Stimulated activated CD4-positive, alpha-beta T cell treated with anti-CD3 and anti-CD28 coated beads, Interleukin-2, amount 100 ng/mL, for 24 hours (primary cell): ENCODE measurements around the gene ZKSCAN4.
A peak's percentile ranks its signal among the peaks of the same experiment; 100 is the strongest.

Source experiments
- DNase-seq, 2 donors: peaks; one replicate each; pipeline ENCODE4 v3.0.0-alpha.2; 2020

The ZKSCAN4 gene

GRCh38 chr6:28208111-28208659 lies 43.9 kb downstream of the ZKSCAN4 start:
- DNase-seq = peak in 1 of 2 donors; percentile 10

DNA sequence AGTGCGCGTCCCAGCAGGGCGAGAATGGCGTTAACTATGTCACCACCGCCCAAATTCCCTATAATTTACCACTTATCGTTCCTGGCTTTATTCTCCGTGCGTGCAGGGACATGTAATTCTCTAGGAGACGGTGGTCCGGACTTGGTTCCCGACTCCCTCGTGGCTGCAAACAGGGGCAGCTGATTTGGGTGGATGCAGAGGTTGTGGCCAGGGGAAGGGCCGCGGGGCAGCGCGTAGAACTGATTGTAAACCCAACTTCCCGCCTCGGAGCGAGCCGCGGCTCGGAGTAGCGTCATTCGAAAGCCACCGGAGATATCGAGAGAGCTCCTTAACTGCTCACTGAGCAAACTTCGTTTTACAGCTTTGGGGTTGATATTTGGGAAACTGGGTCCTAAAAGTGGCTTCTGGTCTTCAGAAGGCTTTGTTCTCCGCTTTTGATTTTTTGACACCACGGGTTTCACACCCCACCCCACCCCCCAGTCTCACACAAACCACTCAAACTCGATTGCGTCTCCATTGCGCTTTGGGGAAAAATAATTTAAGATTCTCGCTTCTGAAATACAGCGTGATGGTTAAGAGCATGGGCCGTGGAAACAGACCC lies 44.5 kb downstream of the ZKSCAN4 start:
- DNase-seq = peak in 1 of 2 donors; percentile 49

DNA sequence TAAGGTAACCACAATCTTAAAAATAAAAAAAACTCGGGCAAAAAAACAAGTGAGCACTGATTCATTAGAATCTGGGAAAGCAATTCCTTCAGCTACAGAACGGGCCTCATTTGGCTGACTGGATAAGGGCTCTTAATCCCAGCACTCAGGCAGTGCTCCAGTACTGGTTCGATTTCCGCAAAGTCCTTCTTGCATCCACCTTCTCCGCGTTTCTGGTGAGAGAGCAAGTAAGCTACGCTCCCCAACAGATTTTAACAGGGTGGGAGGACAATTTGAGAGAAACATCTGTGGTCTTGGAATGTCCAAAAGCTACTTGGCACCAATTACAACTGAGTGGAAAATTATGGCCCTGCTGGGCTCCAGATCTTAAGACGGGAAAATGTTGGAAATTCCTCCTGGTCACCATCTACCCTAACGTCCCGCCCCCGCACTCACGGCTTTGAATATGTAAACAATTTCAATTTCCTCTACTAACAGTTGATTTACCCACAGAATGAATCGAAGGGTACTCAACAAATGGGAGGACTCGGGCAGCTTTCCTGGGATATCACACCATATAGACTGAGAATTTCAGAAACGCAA lies 45.0 kb downstream of the ZKSCAN4 start:
- DNase-seq = no peak

DNA sequence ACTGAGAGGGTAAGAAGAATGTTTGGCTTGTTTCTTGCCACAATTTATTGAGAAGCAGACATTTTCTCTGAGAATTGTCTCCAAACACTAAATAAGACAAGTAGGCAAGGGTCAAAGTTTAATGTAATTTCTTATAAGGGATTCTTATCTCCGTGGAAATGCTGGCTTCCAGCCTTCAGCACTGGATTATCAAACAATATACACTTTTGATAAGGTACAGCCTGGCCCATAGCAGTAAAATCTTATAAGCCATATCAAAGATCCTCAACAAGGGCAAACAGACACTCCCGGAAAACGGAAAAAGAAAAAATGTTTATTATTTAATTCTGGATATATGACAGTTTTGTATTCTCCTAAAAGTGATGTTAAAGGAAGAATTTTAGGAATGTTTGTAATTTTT lies 45.5 kb downstream of the ZKSCAN4 start:
- no peak for DNase-seq

DNA sequence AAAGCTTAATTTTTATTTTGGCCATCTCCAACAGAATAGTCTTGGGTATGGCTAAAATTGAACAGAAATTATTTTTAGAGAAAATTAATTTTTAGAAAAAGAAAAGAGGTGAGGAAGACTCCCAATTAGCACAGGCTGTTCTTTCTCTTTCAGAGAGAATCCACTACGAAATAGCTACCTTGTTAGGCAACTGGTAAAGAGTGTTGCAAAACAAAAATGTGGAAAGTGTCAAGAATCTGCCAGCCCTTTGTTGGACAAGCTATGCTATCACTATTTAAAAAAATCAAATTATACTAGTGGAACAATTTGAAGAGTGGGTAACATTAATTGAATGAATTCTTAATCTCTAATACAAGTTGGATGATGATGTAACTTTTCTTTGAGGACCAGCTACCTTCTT lies 46.2 kb downstream of the ZKSCAN4 start:
- no peak for DNase-seq

- DNase-seq = no peak
Observed at GRCh38 chr6:28203201-28203600, 48.9 kb downstream of the ZKSCAN4 start.

DNA sequence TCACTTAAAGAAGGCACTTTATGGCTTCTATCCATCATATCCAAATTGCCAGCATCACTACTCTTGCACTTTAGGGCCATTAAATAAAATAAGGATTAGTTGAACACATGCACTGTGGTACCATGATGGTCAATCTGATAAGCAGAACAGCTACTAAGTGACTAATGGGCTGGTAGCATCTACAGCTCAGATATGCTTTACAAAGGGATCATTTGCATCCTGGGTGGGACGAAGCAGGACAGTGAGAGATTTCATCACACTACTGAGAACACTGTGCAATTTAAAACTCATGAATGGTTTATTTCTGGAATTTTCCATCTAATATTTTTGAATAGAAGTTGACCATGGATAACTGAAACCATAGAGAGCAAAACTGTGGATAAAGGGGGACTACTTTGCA lies 52.0 kb downstream of the ZKSCAN4 start:
- no peak for DNase-seq
